Nephron (organoid): Measurements from ENCODE around the gene RBMS2.

Source experiments
- H3K27ac Mint-ChIP-seq, 3 experiments: 2 replicates each; pipeline ENCODE4 v1.8.0; 2020; ENCODE audit warnings: mixed read lengths in 3 of 3, mild to moderate bottlenecking in 2 of 3, moderate library complexity in 1 of 3
- H3K27me3 Mint-ChIP-seq: 2 replicates; pipeline ENCODE4 v1.8.0; 2021; ENCODE audit warnings: low read depth, mild to moderate bottlenecking, moderate library complexity, mixed read lengths
- H3K36me3 Mint-ChIP-seq: 2 replicates; pipeline ENCODE4 v1.8.0; 2020; ENCODE audit warnings: low read depth, mixed read lengths
- H3K4me1 Mint-ChIP-seq: 2 replicates; pipeline ENCODE4 v1.8.0; 2020; ENCODE audit warnings: mixed read lengths
- H3K4me3 Mint-ChIP-seq, 3 experiments: 2 replicates each; pipeline ENCODE4 v1.8.0; 2020; ENCODE audit warnings: mild to moderate bottlenecking in 3 of 3, mixed read lengths in 3 of 3, moderate library complexity in 2 of 3
- H3K9me3 Mint-ChIP-seq: 2 replicates; pipeline ENCODE4 v1.8.0; 2020; ENCODE audit warnings: mixed read lengths
- CTCF ChIP-seq, 3 experiments: fragments of 200-600 bp; sonication (generic); IDR thresholded peaks; one replicate each; pipeline ENCODE4 v1.5.0; 2021; ENCODE audit warnings: antibody characterized with exemption in 3 of 3; ENCODE audit not compliant: unreplicated experiment in 3 of 3

The RBMS2 gene

GRCh38 chr12:56521590-56522371 lies at the start of gene RBMS2:
RBMS2 (plus strand) TSS chr12:56521820; CDS start chr12:56522024, 204 bp downstream.
- H3K4me3 Mint-ChIP-seq: peak within 1 kb of the TSS; percentile 86 to 91 (median 88)
- no peak for TF ChIP-seq CTCF (IDR thresholded peaks at IDR 0.05; ENCODE audit: unreplicated experiment in 3 of 3)
- peaks cover 36% of the 10 kb centered on the region for H3K4me1 Mint-ChIP-seq
- H3K27ac Mint-ChIP-seq: peak within 1 kb of the TSS; percentile 91 to 97 (median 94)
- H3K9me3 Mint-ChIP-seq: no peaks in the 10 kb centered on the region
- H3K27me3 Mint-ChIP-seq: no peaks in the 10 kb centered on the region
- no peaks in the 10 kb centered on the region for H3K36me3 Mint-ChIP-seq

GRCh38 chr12:56474389-56474788 lies 47.2 kb upstream of the RBMS2 start:
- Mint-ChIP-seq H3K36me3 (no peaks in the 10 kb centered on the region), H3K4me1 (peaks cover 7% of the 10 kb centered on the region), H3K9me3 (no peaks in the 10 kb centered on the region), H3K27ac (no peak overlapping the region), H3K27me3 (no peaks in the 10 kb centered on the region), H3K4me3 (no peak overlapping the region)
- no peak for TF ChIP-seq CTCF (IDR thresholded peaks at IDR 0.05; ENCODE audit: unreplicated experiment in 3 of 3)

GRCh38 chr12:56476143-56476542 lies 45.5 kb upstream of the RBMS2 start:
- H3K27me3 Mint-ChIP-seq: no peaks in the 10 kb centered on the region
- H3K27ac Mint-ChIP-seq: no peak overlapping the region
- H3K4me1 Mint-ChIP-seq: no peaks in the 10 kb centered on the region
- TF ChIP-seq CTCF (IDR thresholded peaks at IDR 0.05; ENCODE audit: unreplicated experiment in 3 of 3): no peak
- no peaks in the 10 kb centered on the region for H3K9me3 Mint-ChIP-seq
- H3K36me3 Mint-ChIP-seq: no peaks in the 10 kb centered on the region
- no peak overlapping the region for H3K4me3 Mint-ChIP-seq

- Mint-ChIP-seq H3K9me3 (no peaks in the 10 kb centered on the region), H3K4me1 (no peaks in the 10 kb centered on the region), H3K27ac (no peak overlapping the region), H3K36me3 (no peaks in the 10 kb centered on the region), H3K27me3 (no peaks in the 10 kb centered on the region), H3K4me3 (no peak overlapping the region)
- no peak for TF ChIP-seq CTCF (IDR thresholded peaks at IDR 0.05; ENCODE audit: unreplicated experiment in 3 of 3)
Measured at GRCh38 chr12:56476972-56477432, 44.6 kb upstream of the RBMS2 start.

- no peaks in the 10 kb centered on the region for H3K27me3 Mint-ChIP-seq
- no peaks in the 10 kb centered on the region for H3K9me3 Mint-ChIP-seq
- H3K4me1 Mint-ChIP-seq: no peaks in the 10 kb centered on the region
Measured at GRCh38 chr12:56477521-56478225, 43.9 kb upstream of the RBMS2 start.

More at GRCh38 chr12:56477521-56478225, 43.9 kb upstream of the RBMS2 start:
- H3K27ac Mint-ChIP-seq: no peak overlapping the region
- no peak for TF ChIP-seq CTCF (IDR thresholded peaks at IDR 0.05; ENCODE audit: unreplicated experiment in 3 of 3)
- no peaks in the 10 kb centered on the region for H3K36me3 Mint-ChIP-seq
- H3K4me3 Mint-ChIP-seq: no peak overlapping the region
